IMR-90 (cell line): Measurements from ENCODE around the gene MAPK1. TPM values are rescaled to one million over a fixed set of nuclear protein-coding genes. Genes with fewer than 3 reads are reported as not detected.
A peak's percentile ranks its signal among the peaks of the same experiment; 100 is the strongest.

Experiments used
- ATAC-seq: fragments of 200-7000 bp; cut with Tn5 transposase; 2 replicates; pipeline ENCODE4 v1.9.1; 2020; ENCODE audit warnings: low read depth, mild to moderate bottlenecking, moderate library complexity
- BruUV-seq: library from RNA; stranded (reverse); fragments of 400-500 nt; replicated peaks from 2 replicates; lab custom pipeline; 2021; lab: Mats Ljungman, UMichigan
- CTCF ChIA-PET: fragments of 300-600 bp; formaldehyde crosslinking; extraction: SDS; loops from one replicate; lab custom pipeline; 2021; ENCODE audit warnings: antibody characterized with exemption; lab: Yijun Ruan, JAX
- POLR2A ChIA-PET: fragments of 300-600 bp; sonication (Branson Sonifier 250); formaldehyde crosslinking; loops from one replicate; lab custom pipeline; 2022; ENCODE audit warnings: antibody characterized with exemption; ENCODE audit not compliant: unreplicated experiment; lab: Charles Lee
- DNase-seq: peaks from one replicate; pipeline ENCODE4 v3.0.0; 2013
- H2AFZ ChIP-seq: replicated peaks from 2 replicates; pipeline ENCODE3; 2013; ENCODE audit warnings: low read length, mild to moderate bottlenecking; ENCODE audit not compliant: poor library complexity
- H2AK5ac ChIP-seq: 2 replicates; pipeline ENCODE4 v1.6.1; 2013; ENCODE audit warnings: low read depth, low read length, inconsistent platforms
- H2AK9ac ChIP-seq: replicated peaks from 2 replicates; pipeline ENCODE3; 2013; ENCODE audit warnings: mild to moderate bottlenecking, low read depth, low read length, moderate library complexity; ENCODE audit not compliant: poor library complexity
- H2BK120ac ChIP-seq: 2 replicates; pipeline ENCODE4 v1.6.1; 2013; ENCODE audit warnings: low read depth, low read length, inconsistent platforms
- H2BK15ac ChIP-seq: 3 replicates; pipeline ENCODE4 v1.6.1; 2013; ENCODE audit warnings: low read depth, low read length, inconsistent platforms
- H2BK20ac ChIP-seq: 2 replicates; pipeline ENCODE4 v1.6.1; 2013; ENCODE audit warnings: low read depth, mild to moderate bottlenecking, inconsistent platforms, low read length, moderate library complexity
- H2BK5ac ChIP-seq: 2 replicates; pipeline ENCODE4 v1.6.1; 2013; ENCODE audit warnings: mild to moderate bottlenecking, low read depth, low read length, inconsistent platforms; ENCODE audit not compliant: poor library complexity, severe bottlenecking
- H3K14ac ChIP-seq: replicated peaks from 2 replicates; pipeline ENCODE4 v1.6.1; 2013; ENCODE audit warnings: low read depth, low read length, inconsistent platforms
- H3K18ac ChIP-seq: 2 replicates; pipeline ENCODE4 v1.6.1; 2013; ENCODE audit warnings: low read depth, low read length, control low read depth
- H3K23ac ChIP-seq: 2 replicates; pipeline ENCODE4 v1.6.1; 2013; ENCODE audit warnings: low read depth, low read length, inconsistent platforms
- H3K27ac ChIP-seq: 2 replicates; pipeline ENCODE4 v1.5.1; 2013; ENCODE audit warnings: mild to moderate bottlenecking, control low read depth, low read length; ENCODE audit not compliant: insufficient read depth
- H3K27me3 ChIP-seq: 2 replicates; pipeline ENCODE4 v1.6.1; 2013; ENCODE audit warnings: low read length; ENCODE audit not compliant: control insufficient read depth, insufficient read depth
- H3K36me3 ChIP-seq: 2 replicates; pipeline ENCODE4 v1.6.1; 2013; ENCODE audit warnings: low read length, mixed read lengths; ENCODE audit not compliant: control insufficient read depth, insufficient read depth
- H3K4ac ChIP-seq: 2 replicates; pipeline ENCODE4 v1.6.1; 2013; ENCODE audit warnings: low read depth, low read length, inconsistent platforms
- H3K4me1 ChIP-seq: 2 replicates; pipeline ENCODE4 v1.6.1; 2013; ENCODE audit warnings: low read length, mixed read lengths; ENCODE audit not compliant: control insufficient read depth, insufficient read depth
- H3K4me2 ChIP-seq: 2 replicates; pipeline ENCODE4 v1.6.1; 2013; ENCODE audit warnings: low read depth, mild to moderate bottlenecking, control low read depth, low read length, moderate library complexity
- H3K4me3 ChIP-seq: 2 replicates; pipeline ENCODE4 v1.5.1; 2013; ENCODE audit warnings: low read depth, mild to moderate bottlenecking, control low read depth, low read length, moderate library complexity; ENCODE audit not compliant: insufficient read depth
- H3K56ac ChIP-seq: 2 replicates; pipeline ENCODE4 v1.6.1; 2013; ENCODE audit warnings: low read length, inconsistent platforms; ENCODE audit not compliant: insufficient read depth; ENCODE audit errors: extremely low read depth
- H3K79me1 ChIP-seq, 2 experiments: 2 replicates each; pipeline ENCODE4 v1.6.1; 2013; ENCODE audit warnings: low read length in 2 of 2, inconsistent platforms in 1 of 2, low read depth in 1 of 2
- H3K9ac ChIP-seq: 2 replicates; pipeline ENCODE4 v1.6.1; 2013; ENCODE audit warnings: low read depth, low read length, control low read depth
- H3K9me1 ChIP-seq: 2 replicates; pipeline ENCODE4 v1.6.1; 2013; ENCODE audit warnings: low read length, inconsistent platforms; ENCODE audit not compliant: insufficient read depth
- H3K9me3 ChIP-seq: 2 replicates; pipeline ENCODE4 v1.6.1; 2013; ENCODE audit warnings: low read length; ENCODE audit not compliant: control insufficient read depth, insufficient read depth
- H4K20me1 ChIP-seq: 2 replicates; pipeline ENCODE4 v1.6.1; 2013; ENCODE audit warnings: low read length, inconsistent platforms; ENCODE audit not compliant: insufficient read depth
- H4K5ac ChIP-seq: 2 replicates; pipeline ENCODE4 v1.6.1; 2013; ENCODE audit warnings: mild to moderate bottlenecking, low read depth, low read length, control low read depth
- H4K8ac ChIP-seq, 2 experiments: 2 replicates each; pipeline ENCODE4 v1.6.1; 2013; ENCODE audit warnings: low read depth in 2 of 2, low read length in 2 of 2, control low read depth in 1 of 2, inconsistent platforms in 1 of 2
- H4K91ac ChIP-seq: 2 replicates; pipeline ENCODE4 v1.6.1; 2013; ENCODE audit warnings: low read depth, low read length, inconsistent platforms; ENCODE audit not compliant: insufficient read depth
- MXI1 ChIP-seq: IDR thresholded peaks from 2 replicates; pipeline ENCODE4 v1.6.1; 2012; ENCODE audit warnings: low read depth, mild to moderate bottlenecking, low read length, moderate library complexity, borderline replicate concordance
- POLR2A ChIP-seq: IDR thresholded peaks from 2 replicates; pipeline ENCODE4 v1.6.1; 2012; ENCODE audit warnings: mild to moderate bottlenecking, low read depth, low read length
- WGBS, 2 experiments: methylation state at CpG; one replicate each; pipeline versions ENCODE4 v1.1.5 to v1.1.7; 2013; ENCODE audit warnings: missing lambda C conversion rate in 2 of 2; ENCODE audit not compliant: insufficient read length in 1 of 2; ENCODE audit errors: extremely low coverage in 2 of 2; 5-methylcytosine and 5-hydroxymethylcytosine counted together
- dilution Hi-C: fragments of 300-500 bp; cut with HindIII; formaldehyde crosslinking; loops from one replicate; pipeline ENCODE4 v1.14.3; 2018; ENCODE audit warnings: low sequenced_read_pairs; ENCODE audit not compliant: unreplicated experiment
- in situ Hi-C: fragments of 300-500 bp; cut with MboI; formaldehyde crosslinking; loops from 3 replicates; pipeline ENCODE4 v1.14.3; 2019; ENCODE audit warnings: low sequenced_read_pairs, inconsistent platforms, mixed read lengths
- intact Hi-C: fragments of 100-400 bp; cut with micrococcal nuclease; formaldehyde crosslinking; loops from 2 replicates; pipeline ENCODE4 v1.10.0; 2022
- polyA plus RNA-seq, 3 experiments: library from polyadenylated mRNA; depleted of rRNA; stranded (reverse); fragments of >200 nt; gene quantifications; 2 replicates each; pipeline ENCODE4 v1.2.3, GENCODE V29; 2012; ENCODE audit warnings: low replicate concordance in 1 of 3
- total RNA-seq: library from RNA; depleted of rRNA; stranded (reverse); fragments of >200 nt; gene quantifications from 2 replicates; pipeline ENCODE4 v1.2.3, GENCODE V29; 2012
- TF ChIP-seq, protein P1 (sequence below): conservative IDR thresholded peaks from 2 replicates; pipeline ENCODE4 v1.5.1; 2012; ENCODE audit warnings: mild to moderate bottlenecking, low read depth, low read length, improper control_type of control experiment

MAPK1 gene
- total and polyA plus RNA-seq, 2 of the 4 experiments (the other 2 are of a cell fraction): 41.0 to 51.3 TPM

DNA sequence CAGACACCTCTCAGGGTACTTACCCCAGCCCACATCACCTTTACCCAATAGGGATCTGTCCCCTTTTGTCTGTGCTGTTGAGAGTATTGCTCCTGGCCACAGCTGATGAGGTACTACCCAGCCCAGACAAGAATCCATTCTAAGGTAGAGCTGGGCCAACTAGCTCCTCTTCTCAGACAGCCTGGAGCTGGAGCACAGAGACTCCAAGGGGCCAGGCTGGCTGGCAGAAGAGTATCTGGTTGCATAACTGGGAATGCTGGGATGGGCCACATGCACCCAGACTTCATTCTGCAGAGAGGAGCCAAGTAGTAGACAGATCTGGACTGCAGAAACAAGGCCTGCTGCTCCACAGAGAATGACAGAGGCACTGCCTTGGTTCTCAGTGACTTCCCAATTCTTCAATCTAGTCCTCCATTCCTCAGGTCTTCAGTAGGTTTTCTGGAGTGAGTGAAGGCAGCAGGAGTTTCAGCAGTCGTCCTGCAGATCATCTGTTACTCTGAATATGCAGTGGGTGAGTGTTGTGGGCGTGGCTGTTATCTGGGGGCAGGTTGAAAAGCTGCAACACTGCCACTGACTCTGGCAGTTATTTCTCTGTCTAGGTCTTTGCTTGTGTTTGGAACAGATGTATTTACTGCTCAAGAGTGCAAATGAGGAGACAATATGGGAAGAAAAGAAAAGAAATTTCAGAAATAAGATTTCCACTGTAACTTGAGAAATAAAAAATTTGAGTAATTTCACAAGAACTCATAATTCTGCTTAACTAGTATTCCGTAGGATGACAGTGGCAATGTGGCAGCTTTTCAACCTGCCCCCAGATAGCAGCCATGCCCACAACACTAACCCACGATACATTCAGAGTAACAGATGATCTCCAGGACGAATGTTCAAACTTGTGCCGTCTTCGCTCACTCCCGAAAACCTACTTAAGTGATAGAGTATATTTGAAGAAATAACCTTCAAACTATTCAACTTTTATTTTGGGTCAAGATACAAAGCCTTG lies 34.9 kb downstream of the MAPK1 start:
- Histone ChIP-seq H3K27me3 (no peaks in the 10 kb centered on the region), H3K18ac (no peak overlapping the region), H3K56ac (no peak overlapping the region), H4K20me1 (peaks cover 90% of the 10 kb centered on the region), H3K9ac (no peak overlapping the region), H4K91ac (no peak overlapping the region), H2BK15ac (no peak overlapping the region), H2AK9ac (peak overlapping the region; percentile 25), H3K79me1 (peaks cover 36 to 81% of the 10 kb centered on the region in 2 experiments), H3K27ac (no peak overlapping the region), H2BK5ac (no peak overlapping the region), H3K4me3 (no peak overlapping the region), H3K9me1 (peaks cover 29% of the 10 kb centered on the region), H2BK20ac (no peak overlapping the region), H3K4ac (no peak overlapping the region), H3K9me3 (no peaks in the 10 kb centered on the region), H2AK5ac (no peak overlapping the region), H3K14ac (no peak overlapping the region), H3K4me2 (no peak overlapping the region), H4K8ac (no peak overlapping the region), H4K5ac (no peak overlapping the region), H2BK120ac (no peak overlapping the region), H3K23ac (no peak overlapping the region), H3K4me1 (peaks cover 23% of the 10 kb centered on the region), H2AFZ (no peak overlapping the region), H3K36me3 (no peaks in the 10 kb centered on the region)
- dilution Hi-C loops: no loop called here
- BruUV-seq: no TSS peak
- ChIA-PET CTCF (no interaction called here), POLR2A (no interaction called here)
- in situ Hi-C loops: no loop called here
- no peak for TF ChIP-seq POLR2A
- TF ChIP-seq, protein P1, sequence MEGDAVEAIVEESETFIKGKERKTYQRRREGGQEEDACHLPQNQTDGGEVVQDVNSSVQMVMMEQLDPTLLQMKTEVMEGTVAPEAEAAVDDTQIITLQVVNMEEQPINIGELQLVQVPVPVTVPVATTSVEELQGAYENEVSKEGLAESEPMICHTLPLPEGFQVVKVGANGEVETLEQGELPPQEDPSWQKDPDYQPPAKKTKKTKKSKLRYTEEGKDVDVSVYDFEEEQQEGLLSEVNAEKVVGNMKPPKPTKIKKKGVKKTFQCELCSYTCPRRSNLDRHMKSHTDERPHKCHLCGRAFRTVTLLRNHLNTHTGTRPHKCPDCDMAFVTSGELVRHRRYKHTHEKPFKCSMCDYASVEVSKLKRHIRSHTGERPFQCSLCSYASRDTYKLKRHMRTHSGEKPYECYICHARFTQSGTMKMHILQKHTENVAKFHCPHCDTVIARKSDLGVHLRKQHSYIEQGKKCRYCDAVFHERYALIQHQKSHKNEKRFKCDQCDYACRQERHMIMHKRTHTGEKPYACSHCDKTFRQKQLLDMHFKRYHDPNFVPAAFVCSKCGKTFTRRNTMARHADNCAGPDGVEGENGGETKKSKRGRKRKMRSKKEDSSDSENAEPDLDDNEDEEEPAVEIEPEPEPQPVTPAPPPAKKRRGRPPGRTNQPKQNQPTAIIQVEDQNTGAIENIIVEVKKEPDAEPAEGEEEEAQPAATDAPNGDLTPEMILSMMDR: no peak
- no peak for TF ChIP-seq MXI1
- intact Hi-C loops: no loop called here
- ATAC-seq (peak; percentile 36), DNase-seq (peak; percentile 9)
- WGBS, 2 experiments: no CpG with 5 or more reads among the region's 8 CpGs
